Activated T-helper 9 cell treated with anti-CD3 and anti-CD28 coated beads, Interleukin-2, amount 50 U/mL, for 16 hours (primary cell): Measurements from ENCODE around the gene SIX3.

ENCODE experiments used
- DNase-seq: peaks from one replicate; pipeline ENCODE4 v3.0.0-alpha.2; 2020; ENCODE audit warnings: low read depth

SIX3 gene

GRCh38 chr2:44957656-44958327 lies 16.3 kb downstream of the SIX3 start:
- no peak for DNase-seq

GRCh38 chr2:44959855-44960254 lies 18.4 kb downstream of the SIX3 start:
- no peak for DNase-seq

GRCh38 chr2:44960871-44961270 lies 19.4 kb downstream of the SIX3 start:
- DNase-seq: no peak

- DNase-seq: no peak
These were observed 20.7 kb downstream of the SIX3 start for GRCh38 chr2:44962176-44962695.

GRCh38 chr2:44964752-44965236 lies 23.3 kb downstream of the SIX3 start:
- no peak for DNase-seq

- no peak for DNase-seq
These were observed 24.2 kb downstream of the SIX3 start for GRCh38 chr2:44965684-44966083.

- no peak for DNase-seq
These were observed 25.6 kb downstream of the SIX3 start for GRCh38 chr2:44967056-44967455.

- DNase-seq: no peak
These were observed 26.4 kb downstream of the SIX3 start for GRCh38 chr2:44967727-44968432.

GRCh38 chr2:44969936-44970335 lies 28.4 kb downstream of the SIX3 start:
- DNase-seq: no peak

- no peak for DNase-seq
These were observed 29.4 kb downstream of the SIX3 start for GRCh38 chr2:44970846-44971450.

GRCh38 chr2:44972771-44973535 lies 31.5 kb downstream of the SIX3 start:
- no peak for DNase-seq

GRCh38 chr2:44974064-44974715 lies 32.7 kb downstream of the SIX3 start:
- no peak for DNase-seq

- DNase-seq: no peak
These were observed 34.3 kb downstream of the SIX3 start for GRCh38 chr2:44975571-44976450.

- DNase-seq: no peak
These were observed 38.1 kb downstream of the SIX3 start for GRCh38 chr2:44979581-44979980.

GRCh38 chr2:44980751-44981713 lies 39.5 kb downstream of the SIX3 start:
- DNase-seq: no peak

- peak; percentile 34 for DNase-seq
These were observed 40.2 kb downstream of the SIX3 start for GRCh38 chr2:44981714-44982108.

GRCh38 chr2:44983836-44984604 lies 42.5 kb downstream of the SIX3 start:
- DNase-seq: no peak

GRCh38 chr2:44989176-44989575 lies 47.7 kb downstream of the SIX3 start:
- DNase-seq: no peak

- DNase-seq: no peak
These were observed 52.9 kb downstream of the SIX3 start for GRCh38 chr2:44994377-44994776.
